GM12874 (cell line): ENCODE results near the gene PUM2.

Experiments
- TF ChIP-seq, protein P1 (sequence below): IDR thresholded peaks from 2 replicates; pipeline ENCODE4 v1.5.1; 2011; ENCODE audit warnings: low read depth, mild to moderate bottlenecking, control low read depth, low read length, moderate library complexity; ENCODE audit not compliant: insufficient read depth

The PUM2 gene

DNA sequence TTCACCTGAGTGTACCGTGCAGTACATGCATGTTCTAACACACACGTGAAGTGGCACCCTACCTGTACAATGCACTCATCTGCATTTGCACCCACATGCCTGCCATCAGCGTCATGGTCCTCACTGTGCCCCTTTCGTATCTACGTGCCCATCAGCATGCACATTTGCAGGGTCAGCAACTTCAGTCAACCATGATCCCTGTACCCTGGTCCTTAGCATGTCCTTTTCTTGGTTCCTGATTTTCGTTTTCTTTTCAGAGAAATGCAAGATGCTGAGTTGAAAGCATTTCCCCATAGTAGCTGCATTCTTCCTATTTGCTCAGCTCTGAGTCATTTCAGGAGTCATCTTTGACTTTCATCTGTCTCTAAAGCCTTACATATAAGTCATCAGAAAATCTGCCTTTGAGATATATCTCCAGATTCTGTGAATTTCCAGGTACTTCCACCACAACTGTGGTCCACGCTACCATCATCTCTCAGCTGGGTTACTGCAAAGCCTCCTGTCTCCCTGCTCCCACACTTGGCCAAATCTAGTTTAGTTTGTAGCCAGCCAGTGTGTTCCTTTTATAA is 14.7 kb upstream of the PUM2 start:
- TF ChIP-seq, protein P1, sequence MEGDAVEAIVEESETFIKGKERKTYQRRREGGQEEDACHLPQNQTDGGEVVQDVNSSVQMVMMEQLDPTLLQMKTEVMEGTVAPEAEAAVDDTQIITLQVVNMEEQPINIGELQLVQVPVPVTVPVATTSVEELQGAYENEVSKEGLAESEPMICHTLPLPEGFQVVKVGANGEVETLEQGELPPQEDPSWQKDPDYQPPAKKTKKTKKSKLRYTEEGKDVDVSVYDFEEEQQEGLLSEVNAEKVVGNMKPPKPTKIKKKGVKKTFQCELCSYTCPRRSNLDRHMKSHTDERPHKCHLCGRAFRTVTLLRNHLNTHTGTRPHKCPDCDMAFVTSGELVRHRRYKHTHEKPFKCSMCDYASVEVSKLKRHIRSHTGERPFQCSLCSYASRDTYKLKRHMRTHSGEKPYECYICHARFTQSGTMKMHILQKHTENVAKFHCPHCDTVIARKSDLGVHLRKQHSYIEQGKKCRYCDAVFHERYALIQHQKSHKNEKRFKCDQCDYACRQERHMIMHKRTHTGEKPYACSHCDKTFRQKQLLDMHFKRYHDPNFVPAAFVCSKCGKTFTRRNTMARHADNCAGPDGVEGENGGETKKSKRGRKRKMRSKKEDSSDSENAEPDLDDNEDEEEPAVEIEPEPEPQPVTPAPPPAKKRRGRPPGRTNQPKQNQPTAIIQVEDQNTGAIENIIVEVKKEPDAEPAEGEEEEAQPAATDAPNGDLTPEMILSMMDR, result no peak

DNA sequence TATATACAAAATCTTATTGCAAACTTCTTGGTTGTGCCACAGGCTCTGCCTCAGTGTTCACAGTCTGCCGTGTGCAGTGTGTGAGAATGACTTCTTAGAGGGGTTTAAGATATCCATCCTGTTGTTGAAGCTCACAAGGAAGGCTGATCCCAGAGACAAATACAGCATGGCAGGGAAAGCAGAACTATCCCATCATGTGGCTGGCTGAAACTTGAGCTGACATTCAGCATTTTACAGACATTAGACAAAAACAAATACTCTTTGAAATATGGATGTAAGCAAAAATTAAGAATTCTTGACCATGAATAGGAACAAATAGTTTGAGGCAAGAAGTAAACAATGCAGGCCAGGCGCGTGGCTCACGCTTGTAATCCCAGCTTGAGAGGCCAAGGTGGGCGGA is 12.9 kb upstream of the PUM2 start:
- TF ChIP-seq, protein P1, result no peak

DNA sequence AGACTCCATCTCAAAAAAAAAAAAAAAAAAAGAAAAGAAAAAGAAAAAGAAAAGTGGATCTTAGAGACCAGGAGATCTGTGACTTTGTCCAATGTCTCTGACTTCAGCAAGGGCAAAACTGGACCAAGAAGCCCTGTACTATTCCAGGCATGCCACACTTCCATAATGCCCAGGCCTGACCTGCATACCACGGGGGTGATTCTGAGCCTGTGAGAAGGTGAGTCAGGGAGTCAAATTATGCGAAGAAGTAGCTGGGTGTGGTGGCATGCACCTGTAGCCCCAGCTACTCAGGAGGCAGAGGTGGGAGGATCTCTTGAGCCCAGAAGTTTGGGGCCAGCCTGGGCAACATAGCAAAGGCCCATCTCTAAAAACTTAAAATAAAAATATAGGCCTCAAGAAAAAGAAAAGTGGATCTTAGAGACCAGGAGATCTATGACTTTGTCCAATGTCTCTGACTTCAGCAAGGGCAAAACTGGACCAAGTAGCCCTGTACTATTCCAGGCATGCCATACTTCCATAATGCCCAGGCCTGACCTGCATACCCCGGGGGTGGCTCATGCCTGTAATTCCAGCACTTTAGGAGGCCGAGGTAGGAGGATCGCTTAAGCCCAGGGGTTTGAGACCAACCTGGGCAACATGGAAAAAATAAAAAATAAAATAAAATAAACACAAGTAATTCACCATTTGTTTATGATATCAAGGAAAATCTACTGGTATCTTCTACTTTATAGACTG is 12.2 kb upstream of the PUM2 start:
- TF ChIP-seq, protein P1, result no peak

DNA sequence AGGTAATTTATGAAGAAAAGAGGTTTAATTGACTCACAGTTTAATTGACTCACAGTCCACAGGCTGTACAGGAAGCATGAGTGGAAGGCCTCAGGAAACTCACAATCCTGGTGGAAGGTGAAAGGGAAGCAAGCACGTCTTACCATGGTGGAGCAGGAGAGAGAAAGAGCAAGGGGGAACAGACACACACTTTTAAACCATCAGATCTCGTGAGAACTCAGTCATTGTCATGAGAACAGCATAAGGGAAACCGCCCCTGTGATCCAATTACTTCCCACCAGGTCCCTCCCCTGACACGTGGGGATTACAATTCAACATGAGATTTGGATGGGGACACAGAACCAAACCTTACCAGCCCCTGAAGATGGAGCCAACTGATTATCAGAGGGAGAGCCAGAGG is 11.2 kb upstream of the PUM2 start:
- TF ChIP-seq, protein P1, result no peak

DNA sequence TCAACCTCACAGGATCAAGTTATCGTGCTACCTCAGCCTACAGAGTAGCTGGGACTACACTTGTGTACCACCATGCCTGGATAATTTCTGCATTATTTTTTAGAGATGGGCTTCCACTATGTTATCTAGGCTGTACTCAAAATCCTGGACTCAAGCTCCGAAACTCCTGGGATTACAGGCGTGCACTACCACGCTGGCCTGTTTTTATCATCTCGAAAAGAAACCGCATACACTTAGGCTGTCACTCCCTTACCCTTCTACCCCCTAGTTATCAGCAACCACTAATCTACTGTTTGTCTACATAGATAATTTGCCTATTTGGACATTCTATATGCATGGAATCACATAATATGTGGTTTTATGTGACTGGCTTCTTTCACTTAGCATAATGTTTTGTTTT is 8.5 kb upstream of the PUM2 start:
- TF ChIP-seq, protein P1, result no peak

DNA sequence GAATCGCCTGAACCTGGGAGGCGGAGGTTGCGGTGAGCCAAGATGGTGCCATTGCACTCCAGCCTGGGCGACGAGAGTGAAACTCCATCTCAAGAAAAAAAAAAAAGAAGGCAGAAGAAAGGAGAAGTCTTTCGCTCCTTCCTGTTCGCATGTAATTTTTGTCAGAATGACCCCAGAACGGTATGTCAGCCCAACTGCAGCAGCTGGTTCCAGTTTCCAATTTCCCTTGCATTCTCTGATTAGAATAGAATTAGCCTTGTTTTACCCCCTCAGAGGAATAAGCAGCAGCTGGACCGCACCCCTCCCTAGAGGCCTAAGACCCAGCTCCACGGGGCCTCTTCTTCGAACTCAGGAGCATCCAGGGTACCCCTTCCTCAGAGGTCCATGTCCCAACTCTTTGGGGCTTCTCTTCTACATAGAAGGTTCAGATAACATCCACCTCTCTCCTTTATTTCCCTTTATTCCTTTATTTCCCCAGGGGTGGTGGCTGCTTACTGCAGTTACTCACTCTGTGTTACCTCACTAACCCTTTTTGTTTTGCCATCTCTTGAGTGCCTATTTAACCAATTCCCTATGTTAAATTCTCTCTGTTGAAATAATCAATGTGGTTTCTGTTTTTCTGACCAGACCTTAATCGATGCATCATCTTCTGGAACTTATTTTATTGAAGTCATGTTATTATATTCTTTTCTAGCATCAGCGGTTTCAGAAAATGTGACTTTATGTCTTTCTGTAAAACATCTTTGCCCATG is 7.2 kb upstream of the PUM2 start:
- TF ChIP-seq, protein P1, result no peak

DNA sequence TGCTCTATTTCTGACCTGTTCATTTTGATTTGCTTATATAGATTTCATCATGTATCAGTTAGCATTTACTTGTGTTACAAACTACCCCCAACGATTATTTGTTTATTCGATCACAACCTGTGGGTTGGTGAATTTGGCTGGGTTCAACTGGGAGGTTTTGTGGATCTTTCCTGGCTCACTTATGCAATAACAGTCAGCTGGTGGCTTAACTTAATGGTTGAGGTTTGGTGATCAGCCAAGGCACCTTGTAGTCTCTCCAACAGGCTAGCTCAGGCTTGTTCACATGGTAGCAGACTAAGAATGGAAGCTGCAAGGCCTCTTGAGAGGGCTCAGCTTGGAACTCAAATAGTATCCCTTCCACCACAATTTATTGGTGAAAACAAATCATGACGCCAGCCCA is 5.4 kb upstream of the PUM2 start:
- TF ChIP-seq, protein P1, result no peak
